A673 (cell line): ENCODE measurements around the gene LAMA2. TPM values are rescaled to one million over a fixed set of nuclear protein-coding genes. Genes with fewer than 3 reads are reported as not detected.

Source experiments
- BruUV-seq: library from RNA; stranded (reverse); fragments of 400-500 nt; replicated peaks from 2 replicates; lab custom pipeline; 2021; lab: Mats Ljungman, UMichigan
- CTCF ChIA-PET: fragments of 300-600 bp; sonication (Branson Sonifier 250); formaldehyde crosslinking; loops from one replicate; lab custom pipeline; 2022; ENCODE audit warnings: antibody characterized with exemption; lab: Charles Lee
- POLR2A ChIA-PET: fragments of 300-600 bp; sonication (Branson Sonifier 250); formaldehyde crosslinking; loops from one replicate; lab custom pipeline; 2022; ENCODE audit warnings: antibody characterized with exemption; ENCODE audit not compliant: low non-redundant PET; lab: Charles Lee
- DNase-seq: peaks from one replicate; pipeline ENCODE4 v3.0.0-alpha.2; 2015; ENCODE audit warnings: low spot score
- H3K27ac ChIP-seq: fragments of 200-600 bp; sonication (generic); 2 replicates; pipeline ENCODE4 v1.5.1; 2016; ENCODE audit warnings: mixed run types, low read depth, mild to moderate bottlenecking, mixed read lengths, antibody characterized with exemption, low read length; ENCODE audit not compliant: poor library complexity, severe bottlenecking
- H3K27me3 ChIP-seq: fragments of 200-600 bp; sonication (generic); replicated peaks from 2 replicates; pipeline ENCODE4 v1.6.1; 2017; ENCODE audit warnings: mixed run types, low read depth, mild to moderate bottlenecking, mixed read lengths, antibody characterized with exemption, low read length; ENCODE audit not compliant: insufficient read depth, poor library complexity
- H3K36me3 ChIP-seq: fragments of 200-600 bp; sonication (generic); 2 replicates; pipeline ENCODE4 v1.6.1; 2016; ENCODE audit warnings: mixed run types, mild to moderate bottlenecking, mixed read lengths, antibody characterized with exemption, low read length; ENCODE audit not compliant: insufficient read depth, poor library complexity, severe bottlenecking
- H3K4me1 ChIP-seq: fragments of 200-600 bp; sonication (generic); 2 replicates; pipeline ENCODE4 v1.6.1; 2017; ENCODE audit warnings: mixed run types, mild to moderate bottlenecking, mixed read lengths, antibody characterized with exemption, low read length; ENCODE audit not compliant: insufficient read depth, poor library complexity, severe bottlenecking
- H3K4me3 ChIP-seq: fragments of 200-600 bp; sonication (generic); 2 replicates; pipeline ENCODE4 v1.5.1; 2016; ENCODE audit warnings: low read depth, mixed run types, mild to moderate bottlenecking, mixed read lengths, low read length; ENCODE audit not compliant: poor library complexity, severe bottlenecking
- H3K9me3 ChIP-seq: fragments of 200-600 bp; sonication (generic); 2 replicates; pipeline ENCODE4 v1.6.1; 2016; ENCODE audit warnings: mixed run types, low read depth, mild to moderate bottlenecking, mixed read lengths, antibody characterized with exemption, low read length; ENCODE audit not compliant: poor library complexity, severe bottlenecking
- EZH2 ChIP-seq: fragments of 200-600 bp; sonication (generic); IDR thresholded peaks from 2 replicates; pipeline ENCODE4 v1.6.1; 2017; ENCODE audit warnings: borderline replicate concordance, low read depth, mild to moderate bottlenecking, mixed read lengths, antibody characterized with exemption, low read length; ENCODE audit not compliant: poor library complexity, severe bottlenecking
- intact Hi-C: fragments of 100-400 bp; cut with micrococcal nuclease; formaldehyde crosslinking; loops from one replicate; pipeline ENCODE4 v1.10.0; 2022; ENCODE audit not compliant: unreplicated experiment
- total RNA-seq: library from RNA; stranded (reverse); gene quantifications from 2 replicates; pipeline ENCODE4 v1.2.3, GENCODE V29; 2021
- TF ChIP-seq, protein P1 (sequence below): fragments of 300-800, 200-600 bp; sonication (generic); conservative IDR thresholded peaks from 2 replicates; pipeline ENCODE4 v1.5.1; 2017; ENCODE audit warnings: low read depth, mild to moderate bottlenecking, antibody characterized with exemption, low read length, moderate library complexity, mixed read lengths

The LAMA2 gene
- total RNA-seq, 1 experiment from 2014 or later: 2.2 TPM

DNA sequence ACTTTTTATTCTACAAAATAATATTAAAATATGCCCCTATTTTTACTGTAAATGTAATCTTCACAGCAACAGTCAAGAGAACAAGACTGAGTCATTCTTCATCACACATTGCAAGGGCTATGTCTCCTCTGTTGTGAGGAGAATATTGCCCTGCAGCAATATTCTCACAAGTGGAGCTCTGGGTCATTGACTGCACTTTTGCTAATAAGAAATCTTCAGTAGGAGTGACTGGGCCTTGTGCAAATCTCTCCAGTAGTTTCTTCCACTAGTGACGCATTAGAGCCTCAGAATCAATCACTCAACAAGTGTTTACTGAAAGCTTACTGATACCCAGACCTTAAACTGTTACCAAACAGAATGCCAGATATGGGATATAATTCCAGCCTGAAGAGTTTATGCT lies 49.1 kb downstream of the LAMA2 start:
- Histone ChIP-seq H3K4me3 (no peak overlapping the region), H3K9me3 (no peaks in the 10 kb centered on the region), H3K27me3 (no peaks in the 10 kb centered on the region), H3K27ac (no peak overlapping the region), H3K4me1 (no peaks in the 10 kb centered on the region), H3K36me3 (no peaks in the 10 kb centered on the region)
- POLR2A ChIA-PET: no interaction called here
- CTCF ChIA-PET: no interaction called here
- no peak for DNase-seq
- BruUV-seq: no TSS peak
- intact Hi-C loops: no loop called here
- TF ChIP-seq, protein P1, sequence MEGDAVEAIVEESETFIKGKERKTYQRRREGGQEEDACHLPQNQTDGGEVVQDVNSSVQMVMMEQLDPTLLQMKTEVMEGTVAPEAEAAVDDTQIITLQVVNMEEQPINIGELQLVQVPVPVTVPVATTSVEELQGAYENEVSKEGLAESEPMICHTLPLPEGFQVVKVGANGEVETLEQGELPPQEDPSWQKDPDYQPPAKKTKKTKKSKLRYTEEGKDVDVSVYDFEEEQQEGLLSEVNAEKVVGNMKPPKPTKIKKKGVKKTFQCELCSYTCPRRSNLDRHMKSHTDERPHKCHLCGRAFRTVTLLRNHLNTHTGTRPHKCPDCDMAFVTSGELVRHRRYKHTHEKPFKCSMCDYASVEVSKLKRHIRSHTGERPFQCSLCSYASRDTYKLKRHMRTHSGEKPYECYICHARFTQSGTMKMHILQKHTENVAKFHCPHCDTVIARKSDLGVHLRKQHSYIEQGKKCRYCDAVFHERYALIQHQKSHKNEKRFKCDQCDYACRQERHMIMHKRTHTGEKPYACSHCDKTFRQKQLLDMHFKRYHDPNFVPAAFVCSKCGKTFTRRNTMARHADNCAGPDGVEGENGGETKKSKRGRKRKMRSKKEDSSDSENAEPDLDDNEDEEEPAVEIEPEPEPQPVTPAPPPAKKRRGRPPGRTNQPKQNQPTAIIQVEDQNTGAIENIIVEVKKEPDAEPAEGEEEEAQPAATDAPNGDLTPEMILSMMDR: no peak
- no peak for TF ChIP-seq EZH2

DNA sequence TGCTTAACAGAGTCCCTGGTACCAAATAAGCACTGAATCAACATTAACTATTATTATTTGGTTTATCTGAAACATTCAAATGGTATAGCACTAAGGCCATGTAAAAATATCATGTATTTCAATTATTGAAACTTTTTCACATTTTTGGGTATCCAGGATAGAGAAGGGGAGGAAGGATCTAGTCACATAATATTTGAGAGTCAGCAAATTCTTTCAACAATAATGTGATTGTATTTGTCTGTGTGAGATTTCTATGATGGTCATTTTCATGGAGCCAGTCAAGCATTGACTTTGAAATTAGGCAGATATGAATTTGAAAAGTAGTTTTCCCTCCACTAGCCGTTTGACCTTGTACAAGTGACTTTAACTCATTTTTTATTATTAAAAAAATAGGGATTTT lies 67.9 kb downstream of the LAMA2 start:
- TF ChIP-seq EZH2: no peak
- TF ChIP-seq, protein P1: no peak
- ChIA-PET POLR2A (no interaction called here), CTCF (no interaction called here)
- intact Hi-C loops: no loop called here
- peaks cover 4% of the 10 kb centered on the region for H3K4me1 ChIP-seq
- no TSS peak for BruUV-seq
- DNase-seq: no peak
- no peaks in the 10 kb centered on the region for H3K36me3 ChIP-seq
- no peaks in the 10 kb centered on the region for H3K9me3 ChIP-seq
- H3K27ac ChIP-seq: no peak overlapping the region
- no peaks in the 10 kb centered on the region for H3K27me3 ChIP-seq
- H3K4me3 ChIP-seq: no peak overlapping the region

DNA sequence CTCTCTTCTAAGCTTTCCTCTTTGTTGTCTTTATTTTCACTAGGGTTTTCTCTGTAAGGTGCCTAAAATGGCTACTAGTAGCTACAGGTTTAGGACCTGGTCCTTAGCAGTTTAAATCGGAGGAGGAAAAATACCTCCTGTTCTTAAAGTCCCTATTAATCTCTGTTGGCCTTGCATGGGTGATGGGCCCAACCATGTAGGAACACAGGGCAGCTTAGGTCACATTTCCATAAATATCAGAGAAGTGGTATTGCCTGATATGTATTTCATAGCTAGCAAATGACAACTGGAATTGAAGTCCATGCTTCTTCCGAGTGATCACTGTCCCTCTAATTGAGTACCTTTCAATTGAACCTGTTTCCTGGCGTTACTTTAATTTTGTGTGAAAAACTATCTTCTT lies 70.0 kb downstream of the LAMA2 start:
- Histone ChIP-seq H3K36me3 (no peaks in the 10 kb centered on the region), H3K27ac (no peak overlapping the region), H3K4me3 (no peak overlapping the region), H3K4me1 (peaks cover 4% of the 10 kb centered on the region), H3K27me3 (no peaks in the 10 kb centered on the region), H3K9me3 (no peaks in the 10 kb centered on the region)
- BruUV-seq: no TSS peak
- CTCF ChIA-PET: no interaction called here
- POLR2A ChIA-PET: no interaction called here
- intact Hi-C loops: no loop called here
- DNase-seq: no peak
- TF ChIP-seq EZH2: no peak
- TF ChIP-seq, protein P1: no peak
